HepG2 (cell line): ENCODE data around the gene LTA. TPM values are rescaled to one million over a fixed set of nuclear protein-coding genes. Genes with fewer than 3 reads are reported as not detected.

ENCODE experiments used
- ATF1 ChIP-seq: IDR thresholded peaks from 2 replicates; pipeline ENCODE4 v1.6.1; 2016; ENCODE audit warnings: mild to moderate bottlenecking, control low read depth
- EZH2 ChIP-seq: conservative IDR thresholded peaks from 2 replicates; pipeline ENCODE4 v1.6.1; 2012; ENCODE audit warnings: mild to moderate bottlenecking, low read depth, low read length, moderate library complexity
- GTF3A ChIP-seq: sonication (generic); formaldehyde crosslinking; conservative IDR thresholded peaks from 2 replicates; pipeline ENCODE4 v1.4.0; 2020; ENCODE audit warnings: mild to moderate bottlenecking, missing genetic modification reagents
- MATR3 ChIP-seq: sonication (generic); formaldehyde crosslinking; IDR thresholded peaks from 2 replicates; pipeline ENCODE4 v1.4.0; 2020; ENCODE audit warnings: missing genetic modification reagents
- POGZ ChIP-seq: sonication (generic); formaldehyde crosslinking; IDR thresholded peaks from 2 replicates; pipeline ENCODE4 v1.4.0; 2020; ENCODE audit warnings: mild to moderate bottlenecking, missing genetic modification reagents
- RXRA ChIP-seq: sonication (generic); formaldehyde crosslinking; IDR thresholded peaks from 2 replicates; pipeline ENCODE4 v1.5.1; 2020; ENCODE audit warnings: missing genetic modification reagents
- TCF7L2 ChIP-seq: IDR thresholded peaks from 2 replicates; pipeline ENCODE4 v1.6.1; 2011; ENCODE audit warnings: mild to moderate bottlenecking, low read depth, low read length, moderate library complexity
- ZNF20 ChIP-seq: sonication (generic); formaldehyde crosslinking; IDR thresholded peaks from 2 replicates; pipeline ENCODE4 v1.4.0; 2020; ENCODE audit warnings: mild to moderate bottlenecking, moderate library complexity, missing genetic modification reagents
- ZNF432 ChIP-seq: sonication (generic); formaldehyde crosslinking; IDR thresholded peaks from 2 replicates; pipeline ENCODE4 v1.5.0; 2020; ENCODE audit warnings: missing genetic modification reagents, mild to moderate bottlenecking, borderline replicate concordance
- ZNF605 ChIP-seq: sonication (generic); formaldehyde crosslinking; IDR thresholded peaks from 2 replicates; pipeline ENCODE4 v1.8.0; 2022; ENCODE audit warnings: mild to moderate bottlenecking, missing genetic modification reagents
- ZNF713 ChIP-seq: sonication (generic); formaldehyde crosslinking; IDR thresholded peaks from 2 replicates; pipeline ENCODE4 v1.4.0; 2020; ENCODE audit warnings: mild to moderate bottlenecking, missing genetic modification reagents
- ZSCAN29 ChIP-seq: sonication (generic); formaldehyde crosslinking; conservative IDR thresholded peaks from 2 replicates; pipeline ENCODE4 v1.4.0; 2020; ENCODE audit warnings: mild to moderate bottlenecking, missing genetic modification reagents
- ZSCAN9 ChIP-seq: IDR thresholded peaks from 2 replicates; pipeline ENCODE4 v1.6.1; 2016; ENCODE audit warnings: borderline replicate concordance
- polyA plus RNA-seq, 8 experiments: library from polyadenylated mRNA; depleted of rRNA in 3 of 8; stranded (reverse) in 7 of 8; unstranded in 1 of 8; fragments of >200 nt; fragmentation: Illumina TruSeq in 4 of 8; extraction: Trizol in 4 of 8; gene quantifications; 2 replicates each; pipeline versions ENCODE4 v1.2.1 to v1.2.3, GENCODE V29; 2011 to 2016; ENCODE audit warnings: low read depth in 4 of 8, missing spikeins in 1 of 8, mixed read lengths in 1 of 8; ENCODE audit not compliant: insufficient read depth in 1 of 8
- total RNA-seq, 5 experiments: library from RNA; depleted of rRNA; stranded (reverse); fragments of >200 nt; fragmentation: Illumina TruSeq; extraction: Trizol; gene quantifications; 2 replicates each; pipeline ENCODE4 v1.2.3, GENCODE V29; 2016; ENCODE audit warnings: low read depth in 1 of 5
- TF ChIP-seq, protein P1 (sequence below): sonication (generic); formaldehyde crosslinking; conservative IDR thresholded peaks from 2 replicates; pipeline ENCODE4 v1.4.0; 2020; ENCODE audit warnings: mild to moderate bottlenecking, missing genetic modification reagents, moderate library complexity

The LTA gene
- total and polyA plus RNA-seq, 2 of the 13 experiments (the other 11 are each of a cell fraction or from before 2014, with no cell fraction given) = 0.09 TPM; not detected in 1

DNA sequence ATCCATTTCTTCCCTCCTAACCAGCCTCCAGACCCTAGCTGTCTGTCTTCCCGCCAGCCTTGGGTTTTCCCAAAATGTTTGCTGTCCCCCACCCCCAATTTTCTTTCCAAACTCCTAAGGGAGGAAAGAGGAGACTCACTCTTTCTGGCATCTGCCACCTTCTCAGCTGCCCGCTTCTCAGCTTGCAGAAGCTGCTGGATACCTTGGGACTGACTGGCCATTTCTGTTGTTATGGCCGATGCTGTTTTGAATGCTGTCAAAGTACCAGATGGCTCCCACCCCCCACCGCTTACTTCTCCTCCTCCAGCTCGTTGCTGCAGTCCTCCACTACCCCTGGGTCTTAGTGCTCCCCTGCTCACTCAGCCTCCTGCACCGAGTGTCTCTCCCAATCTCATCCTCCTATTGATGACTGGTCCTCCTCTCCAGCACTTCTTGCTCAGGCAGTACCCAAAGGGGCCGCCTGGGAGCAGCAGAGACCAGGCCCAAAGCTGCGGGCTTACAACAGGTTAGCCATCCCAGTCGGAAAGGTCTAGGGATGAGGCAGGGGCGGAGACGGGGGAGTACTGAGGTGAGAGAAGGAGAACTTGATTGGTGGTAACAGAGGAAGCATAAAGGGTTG, 25.6 kb upstream of the LTA start, which contains the start of gene ATP6V1G2 (continued):
- TF ChIP-seq, protein P1, sequence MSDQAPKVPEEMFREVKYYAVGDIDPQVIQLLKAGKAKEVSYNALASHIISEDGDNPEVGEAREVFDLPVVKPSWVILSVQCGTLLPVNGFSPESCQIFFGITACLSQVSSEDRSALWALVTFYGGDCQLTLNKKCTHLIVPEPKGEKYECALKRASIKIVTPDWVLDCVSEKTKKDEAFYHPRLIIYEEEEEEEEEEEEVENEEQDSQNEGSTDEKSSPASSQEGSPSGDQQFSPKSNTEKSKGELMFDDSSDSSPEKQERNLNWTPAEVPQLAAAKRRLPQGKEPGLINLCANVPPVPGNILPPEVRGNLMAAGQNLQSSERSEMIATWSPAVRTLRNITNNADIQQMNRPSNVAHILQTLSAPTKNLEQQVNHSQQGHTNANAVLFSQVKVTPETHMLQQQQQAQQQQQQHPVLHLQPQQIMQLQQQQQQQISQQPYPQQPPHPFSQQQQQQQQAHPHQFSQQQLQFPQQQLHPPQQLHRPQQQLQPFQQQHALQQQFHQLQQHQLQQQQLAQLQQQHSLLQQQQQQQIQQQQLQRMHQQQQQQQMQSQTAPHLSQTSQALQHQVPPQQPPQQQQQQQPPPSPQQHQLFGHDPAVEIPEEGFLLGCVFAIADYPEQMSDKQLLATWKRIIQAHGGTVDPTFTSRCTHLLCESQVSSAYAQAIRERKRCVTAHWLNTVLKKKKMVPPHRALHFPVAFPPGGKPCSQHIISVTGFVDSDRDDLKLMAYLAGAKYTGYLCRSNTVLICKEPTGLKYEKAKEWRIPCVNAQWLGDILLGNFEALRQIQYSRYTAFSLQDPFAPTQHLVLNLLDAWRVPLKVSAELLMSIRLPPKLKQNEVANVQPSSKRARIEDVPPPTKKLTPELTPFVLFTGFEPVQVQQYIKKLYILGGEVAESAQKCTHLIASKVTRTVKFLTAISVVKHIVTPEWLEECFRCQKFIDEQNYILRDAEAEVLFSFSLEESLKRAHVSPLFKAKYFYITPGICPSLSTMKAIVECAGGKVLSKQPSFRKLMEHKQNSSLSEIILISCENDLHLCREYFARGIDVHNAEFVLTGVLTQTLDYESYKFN (CRISPR knock-in tag) = 0 out of 2 replicates have a peak, but pooled peaks have one; percentile 24
- no peak for TF ChIP-seq ATF1 (CRISPR knock-in tag)
- no peak for TF ChIP-seq ZNF713 (CRISPR knock-in tag)
- no peak for TF ChIP-seq POGZ (CRISPR knock-in tag)
- TF ChIP-seq EZH2 = no peak
- no peak for TF ChIP-seq ZSCAN29
- no peak for TF ChIP-seq ZNF432 (CRISPR knock-in tag)
- TF ChIP-seq ZSCAN9 = no peak
- TF ChIP-seq TCF7L2 = no peak
- TF ChIP-seq RXRA = peak; percentile 22; the same call in 1 of the 2 replicates
- no peak for TF ChIP-seq GTF3A (CRISPR knock-in tag)
- TF ChIP-seq MATR3 (CRISPR knock-in tag) = no peak
- TF ChIP-seq ZNF605 (CRISPR knock-in tag) = no peak
- TF ChIP-seq ZNF20 = no peak
